OCI-LY7 (cell line): ENCODE measurements around the gene PRKN. TPM values are rescaled to one million over a fixed set of nuclear protein-coding genes. Genes with fewer than 3 reads are reported as not detected.
"Not testable (repeated sequence)": the region's sequence is repeated elsewhere in the genome, so short reads cannot be mapped to it uniquely, and the experiment has no call there.

ENCODE experiments used
- BruUV-seq: library from RNA; stranded (reverse); fragments of 400-500 nt; replicated peaks from 2 replicates; lab custom pipeline; 2021; lab: Mats Ljungman, UMichigan
- CTCF ChIA-PET: fragments of 300-600 bp; sonication (Branson Sonifier 250); formaldehyde crosslinking; loops from one replicate; lab custom pipeline; 2022; ENCODE audit warnings: antibody characterized with exemption; ENCODE audit not compliant: unreplicated experiment; lab: Charles Lee
- POLR2A ChIA-PET: fragments of 300-600 bp; sonication (Branson Sonifier 250); formaldehyde crosslinking; loops from one replicate; lab custom pipeline; 2022; ENCODE audit warnings: antibody characterized with exemption; lab: Charles Lee
- DNase-seq: peaks from one replicate; pipeline ENCODE4 v3.0.0-alpha.2; 2015; ENCODE audit warnings: low spot score
- H2AFZ ChIP-seq: fragments of 200-600 bp; sonication (generic), shearing (Covaris generic); 2 replicates; pipeline ENCODE4 v1.6.1; 2014; ENCODE audit warnings: mild to moderate bottlenecking, antibody characterized with exemption, low read length, moderate library complexity
- H3K27ac ChIP-seq: fragments of 200-600 bp; sonication (generic); 2 replicates; pipeline ENCODE4 v1.5.1; 2014; ENCODE audit warnings: mixed run types, low read depth, mild to moderate bottlenecking, moderate library complexity, low read length, inconsistent platforms; ENCODE audit not compliant: poor library complexity, severe bottlenecking
- H3K36me3 ChIP-seq: fragments of 200-600 bp; sonication (generic); 2 replicates; pipeline ENCODE4 v1.6.1; 2014; ENCODE audit warnings: mild to moderate bottlenecking, antibody characterized with exemption, low read length, moderate library complexity, mixed read lengths; ENCODE audit not compliant: insufficient read depth
- H3K4me1 ChIP-seq: fragments of 200-600 bp; sonication (generic); 2 replicates; pipeline ENCODE4 v1.5.1; 2014; ENCODE audit warnings: mild to moderate bottlenecking, low read length; ENCODE audit not compliant: insufficient read depth, poor library complexity, severe bottlenecking
- H3K4me2 ChIP-seq: fragments of 200-600 bp; sonication (generic); 2 replicates; pipeline ENCODE4 v1.6.1; 2014; ENCODE audit warnings: mild to moderate bottlenecking, low read length
- H3K4me3 ChIP-seq: fragments of 200-600 bp; sonication (generic); 2 replicates; pipeline ENCODE4 v1.5.1; 2014; ENCODE audit warnings: mild to moderate bottlenecking, low read depth, low read length; ENCODE audit not compliant: poor library complexity, severe bottlenecking
- H3K79me2 ChIP-seq: fragments of 200-600 bp; sonication (generic); 2 replicates; pipeline ENCODE4 v1.6.1; 2016; ENCODE audit warnings: low read depth, mild to moderate bottlenecking, low read length, moderate library complexity, mixed read lengths; ENCODE audit not compliant: insufficient read depth
- H3K9me2 ChIP-seq: fragments of 200-600 bp; sonication (generic); 2 replicates; pipeline ENCODE4 v1.6.1; 2016; ENCODE audit warnings: mild to moderate bottlenecking, low read length, mixed read lengths; ENCODE audit not compliant: insufficient read depth
- H3K9me3 ChIP-seq: fragments of 200-600 bp; sonication (generic); 2 replicates; pipeline ENCODE4 v1.6.1; 2014; ENCODE audit warnings: mild to moderate bottlenecking, mixed run types, low read length, mixed read lengths
- H4K20me1 ChIP-seq: fragments of 200-600 bp; sonication (generic); 2 replicates; pipeline ENCODE4 v1.6.1; 2014; ENCODE audit warnings: mild to moderate bottlenecking, antibody characterized with exemption, low read length, moderate library complexity, mixed read lengths; ENCODE audit not compliant: insufficient read depth
- CTCF ChIP-seq: fragments of 200-600 bp; sonication (generic); conservative IDR thresholded peaks from 2 replicates; pipeline ENCODE4 v1.5.1; 2014; ENCODE audit warnings: mild to moderate bottlenecking, antibody characterized with exemption, low read length, moderate library complexity, mixed read lengths
- EZH2phosphoT487 ChIP-seq: fragments of 200-600 bp; sonication (generic); IDR thresholded peaks from 2 replicates; pipeline ENCODE4 v1.6.1; 2018; ENCODE audit warnings: low read depth, borderline replicate concordance, mild to moderate bottlenecking, mixed run types, antibody characterized with exemption, low read length, moderate library complexity, mixed read lengths
- intact Hi-C: fragments of 100-400 bp; cut with micrococcal nuclease; formaldehyde crosslinking; loops from one replicate; pipeline ENCODE4 v1.10.0; 2022; ENCODE audit not compliant: unreplicated experiment
- total RNA-seq, 2 experiments: library from RNA; depleted of rRNA in 1 of 2; stranded (reverse); fragments of >200 nt in 1 of 2; shearing (Covaris generic) in 1 of 2; gene quantifications; 2 replicates each; pipeline ENCODE4 v1.2.3, GENCODE V29; 2014 to 2022

Gene PRKN
- total RNA-seq, 2 experiments from 2014 or later: 1.3 to 2.0 TPM

GRCh38 chr6:161890133-161890831 lies 837.3 kb downstream of the PRKN start:
- H3K4me1 ChIP-seq: no peaks in the 10 kb centered on the region
- ChIA-PET CTCF (no interaction called here), POLR2A (no interaction called here)
- no peaks in the 10 kb centered on the region for H3K79me2 ChIP-seq
- no peak overlapping the region for H3K4me2 ChIP-seq
- H3K9me3 ChIP-seq: no peaks in the 10 kb centered on the region
- no peaks in the 10 kb centered on the region for H3K36me3 ChIP-seq
- TF ChIP-seq EZH2phosphoT487 (no peak), CTCF (no peak)
- no peak overlapping the region for H3K4me3 ChIP-seq
- DNase-seq: no peak
- H3K27ac ChIP-seq: no peak overlapping the region
- no peaks in the 10 kb centered on the region for H3K9me2 ChIP-seq
- H2AFZ ChIP-seq: no peak overlapping the region
- BruUV-seq: no TSS peak
- H4K20me1 ChIP-seq: no peaks in the 10 kb centered on the region
- intact Hi-C loops: no loop called here

GRCh38 chr6:161889324-161889723 lies 838.2 kb downstream of the PRKN start:
- H3K4me3 ChIP-seq: no peak overlapping the region
- no peak overlapping the region for H3K4me2 ChIP-seq
- no peak overlapping the region for H2AFZ ChIP-seq
- intact Hi-C loops: no loop called here
- H3K9me2 ChIP-seq: no peaks in the 10 kb centered on the region
- CTCF ChIA-PET: no interaction called here
- no peaks in the 10 kb centered on the region for H4K20me1 ChIP-seq
- POLR2A ChIA-PET: no interaction called here
- DNase-seq: no peak
- no peaks in the 10 kb centered on the region for H3K36me3 ChIP-seq
- H3K4me1 ChIP-seq: no peaks in the 10 kb centered on the region
- no peaks in the 10 kb centered on the region for H3K9me3 ChIP-seq
- H3K27ac ChIP-seq: no peak overlapping the region
- no peak for TF ChIP-seq CTCF
- no peak for TF ChIP-seq EZH2phosphoT487
- no peaks in the 10 kb centered on the region for H3K79me2 ChIP-seq
- BruUV-seq: no TSS peak

DNA sequence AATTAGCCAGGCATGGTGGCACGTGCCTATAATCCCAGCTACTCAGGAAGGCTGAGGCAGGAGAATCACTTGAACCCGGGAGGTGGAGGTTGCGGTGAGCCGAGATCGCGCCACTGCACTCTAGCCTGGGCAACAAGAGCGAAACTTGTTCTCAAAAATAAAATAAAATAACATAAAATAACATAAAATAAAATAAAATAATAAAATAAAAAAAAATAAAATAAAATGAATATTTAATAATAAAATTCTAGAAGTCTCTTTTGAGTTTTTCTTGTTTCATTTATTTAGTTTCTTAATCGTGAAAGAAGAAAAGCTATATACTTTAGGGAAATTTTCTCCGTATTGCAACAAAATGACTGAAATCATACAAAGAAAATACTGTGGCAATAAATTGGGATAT lies 841.0 kb downstream of the PRKN start:
- H3K36me3 ChIP-seq, H2AFZ ChIP-seq, H3K9me3 ChIP-seq, intact Hi-C loops, H3K4me2 ChIP-seq, H4K20me1 ChIP-seq, H3K27ac ChIP-seq, DNase-seq, H3K4me1 ChIP-seq, H3K9me2 ChIP-seq, H3K79me2 ChIP-seq, H3K4me3 ChIP-seq, CTCF ChIA-PET, POLR2A ChIA-PET, BruUV-seq: not testable (repeated sequence)
